ENCODE results near the gene PITPNC1. TPM values are rescaled to one million over a fixed set of nuclear protein-coding genes. Genes with fewer than 3 reads are reported as not detected.

Gene PITPNC1
- total RNA-seq, 1 experiment from 2014 or later = 37.5 TPM

- no peak for TF ChIP-seq CTCF (conservative IDR thresholded peaks at IDR 0.05)
- H3K27me3 Mint-ChIP-seq (ENCODE audit: low read depth) = no peaks in the 10 kb centered on the region
- no peak overlapping the region for H2BK120ac ChIP-seq (ENCODE audit: low read depth, low read length, poor library complexity, severe bottlenecking)
- WGBS (ENCODE audit: extremely low coverage, insufficient read length, low lambda C conversion rate) = no CpG with 5 or more reads among the region's 11 CpGs
- H3K4ac ChIP-seq (ENCODE audit: low read depth, low read length) = no peak overlapping the region
- no peak overlapping the region for H3K4me3 Mint-ChIP-seq
- H3K9ac ChIP-seq (ENCODE audit: extremely low read depth, insufficient read length, low read length) = no peak overlapping the region
- peaks cover 2 to 4% of the 10 kb centered on the region in 2 experiments; a peak in 2 of 4 replicates for H3K4me1 Mint-ChIP-seq
- H3K14ac ChIP-seq (ENCODE audit: insufficient read depth, low read length) = no peak overlapping the region; the same call in 1 of the 2 replicates
- peak overlapping the region in 2 of 3 experiments; percentile 0 to 28; a peak in 4 of 7 replicates for H3K27ac Mint-ChIP-seq
- no peak overlapping the region for H2BK5ac ChIP-seq (ENCODE audit: insufficient read length, low read length)
- no peak overlapping the region for H2BK15ac ChIP-seq (ENCODE audit: low read depth, low read length)
- H3K36me3 Mint-ChIP-seq (ENCODE audit: insufficient read depth in 1 of 3, low read depth in 3 of 3) = peaks cover 2 to 12% (median 6%) of the 10 kb centered on the region in 3 experiments; a peak in 6 of 7 replicates
- no peak overlapping the region for H4K91ac ChIP-seq (ENCODE audit: insufficient read length, low read depth, low read length)
- no peak overlapping the region for H2BK12ac ChIP-seq (ENCODE audit: insufficient read length, low read depth, low read length)
- H3K56ac ChIP-seq (ENCODE audit: insufficient read length, low read depth, low read length) = no peak overlapping the region
- no peak overlapping the region for H4K8ac ChIP-seq (replicated peaks; ENCODE audit: insufficient read length, low read depth, low read length)
- no peaks in the 10 kb centered on the region for H3K23me2 ChIP-seq (ENCODE audit: insufficient read length, low read depth, low read length, poor library complexity, severe bottlenecking)
- DNase-seq = no peak
- no peaks in the 10 kb centered on the region for H3K79me2 ChIP-seq (ENCODE audit: insufficient read depth, low read length)
- no peaks in the 10 kb centered on the region for H4K20me1 ChIP-seq (ENCODE audit: control insufficient read depth, insufficient read depth, insufficient read length)
- peaks cover 0 to 3% of the 10 kb centered on the region in 2 experiments; a peak in 1 of 5 replicates for H3K9me3 Mint-ChIP-seq
- H3K4me2 ChIP-seq (ENCODE audit: insufficient read depth, insufficient read length, low read length) = no peak overlapping the region
- no peak overlapping the region for H3K27ac ChIP-seq (ENCODE audit: insufficient read length, low read depth, low read length)
- no peaks in the 10 kb centered on the region for H3K27me3 ChIP-seq (ENCODE audit: insufficient read depth, low read length)
- no peaks in the 10 kb centered on the region for H3K79me1 ChIP-seq (ENCODE audit: insufficient read depth, low read depth, low read length, poor library complexity, severe bottlenecking)
- H3K18ac ChIP-seq (ENCODE audit: insufficient read length, low read depth, low read length) = no peak overlapping the region
- no peak overlapping the region for H2AFZ ChIP-seq (ENCODE audit: low read length)
- H3K23ac ChIP-seq (ENCODE audit: insufficient read length, low read depth, low read length) = no peak overlapping the region
- no peak overlapping the region for H2AK5ac ChIP-seq (ENCODE audit: insufficient read length, low read length)
- no peak overlapping the region for H2BK20ac ChIP-seq (ENCODE audit: low read depth, low read length, poor library complexity, severe bottlenecking)
- no peaks in the 10 kb centered on the region for H3K9me3 ChIP-seq (ENCODE audit: control insufficient read depth, low read depth, low read length)
- H3K4me1 ChIP-seq (ENCODE audit: insufficient read depth, low read length) = no peaks in the 10 kb centered on the region
- no peak overlapping the region for H4K5ac ChIP-seq (ENCODE audit: insufficient read length, low read depth, low read length)
- no peak overlapping the region for H3T11ph ChIP-seq (ENCODE audit: low read length)
Measured at GRCh38 chr17:67557052-67557845, 180.2 kb downstream of the PITPNC1 start.

Measured in H9 (cell line).